HL-60 (cell line): Measurements from ENCODE around the gene SLC38A2.

Experiments used
- DNase-seq, 2 experiments: peaks; one replicate each; pipeline ENCODE4 v3.0.0-alpha.2; 2010 to 2020; ENCODE audit warnings: low read depth in 1 of 2, low spot score in 1 of 2
- H3K27ac ChIP-seq: fragments of 250-450 bp; sonication (Bioruptor Pico); replicated peaks from 2 replicates; pipeline ENCODE4 v1.5.1; 2020; ENCODE audit warnings: mild to moderate bottlenecking, moderate library complexity
- H3K27me3 ChIP-seq: fragments of 250-450 bp; sonication (Bioruptor Pico); 2 replicates; pipeline ENCODE4 v1.5.1; 2021; ENCODE audit warnings: mild to moderate bottlenecking, moderate library complexity; ENCODE audit not compliant: insufficient read depth, poor library complexity, severe bottlenecking
- H3K4me3 ChIP-seq: replicated peaks from 2 replicates; pipeline ENCODE4 v1.5.1; 2011; ENCODE audit warnings: mild to moderate bottlenecking, control low read depth, low read length; ENCODE audit not compliant: insufficient read depth
- CTCF ChIP-seq: IDR thresholded peaks from one replicate; pipeline ENCODE4 v1.5.1; 2011; ENCODE audit warnings: low read length, control low read depth, inconsistent platforms; ENCODE audit not compliant: insufficient read depth
- GABPA ChIP-seq: IDR thresholded peaks from 2 replicates; pipeline ENCODE4 v1.6.1; 2012; ENCODE audit warnings: low read depth
- POLR2AphosphoS5 ChIP-seq: IDR thresholded peaks from 2 replicates; pipeline ENCODE4 v1.6.1; 2012; ENCODE audit warnings: low read depth
- REST ChIP-seq: IDR thresholded peaks from 2 replicates; pipeline ENCODE4 v1.6.1; 2012; ENCODE audit warnings: low read depth; ENCODE audit not compliant: insufficient replicate concordance
- SPI1 ChIP-seq: IDR thresholded peaks from 2 replicates; pipeline ENCODE4 v1.6.1; 2012; ENCODE audit warnings: low read depth, mild to moderate bottlenecking, borderline replicate concordance

SLC38A2 gene

GRCh38 chr12:46388427-46389021 is 16.0 kb upstream of the SLC38A2 start:
- H3K27ac ChIP-seq, result no peak overlapping the region
- DNase-seq, result no peak
- no peaks in the 10 kb centered on the region for H3K27me3 ChIP-seq
- no peak for TF ChIP-seq CTCF
- peak; percentile 86 for TF ChIP-seq SPI1
- H3K4me3 ChIP-seq, result no peak overlapping the region

GRCh38 chr12:46387670-46388069 is 15.1 kb upstream of the SLC38A2 start:
- Histone ChIP-seq H3K4me3 (no peak overlapping the region), H3K27ac (no peak overlapping the region), H3K27me3 (no peaks in the 10 kb centered on the region)
- DNase-seq, result no peak
- TF ChIP-seq POLR2AphosphoS5 (no peak), CTCF (no peak)

GRCh38 chr12:46386877-46387629 is 14.5 kb upstream of the SLC38A2 start:
- DNase-seq, result peak in 1 of 2 experiments; percentile 45
- Histone ChIP-seq H3K27ac (peak overlapping the region; percentile 12; the same call in 1 of the 2 replicates), H3K27me3 (no peaks in the 10 kb centered on the region), H3K4me3 (no peak overlapping the region; the same call in 1 of the 2 replicates)
- TF ChIP-seq REST (no peak), GABPA (no peak), SPI1 (no peak), POLR2AphosphoS5 (no peak), CTCF (no peak)

GRCh38 chr12:46386360-46386867 is 13.8 kb upstream of the SLC38A2 start:
- H3K4me3 ChIP-seq, result no peak overlapping the region
- no peak for DNase-seq
- no peaks in the 10 kb centered on the region for H3K27me3 ChIP-seq
- peak overlapping the region; percentile 12; the same call in 1 of the 2 replicates for H3K27ac ChIP-seq
- no peak for TF ChIP-seq GABPA
- no peak for TF ChIP-seq CTCF
- no peak for TF ChIP-seq SPI1
- TF ChIP-seq POLR2AphosphoS5, result no peak
- TF ChIP-seq REST, result no peak
